HG03342 (cell line): Measurements from ENCODE around the gene ALDH1A2.
"Not testable (repeated sequence)": the region's sequence is repeated elsewhere in the genome, so short reads cannot be mapped to it uniquely, and the experiment has no call there.

Experiments
- ATAC-seq: cut with Tn5 transposase; IDR thresholded peaks from one replicate; pipeline ENCODE4 v1.9.1; 2021; ENCODE audit warnings: mild to moderate bottlenecking, moderate library complexity; ENCODE audit not compliant: unreplicated experiment

Gene ALDH1A2

DNA sequence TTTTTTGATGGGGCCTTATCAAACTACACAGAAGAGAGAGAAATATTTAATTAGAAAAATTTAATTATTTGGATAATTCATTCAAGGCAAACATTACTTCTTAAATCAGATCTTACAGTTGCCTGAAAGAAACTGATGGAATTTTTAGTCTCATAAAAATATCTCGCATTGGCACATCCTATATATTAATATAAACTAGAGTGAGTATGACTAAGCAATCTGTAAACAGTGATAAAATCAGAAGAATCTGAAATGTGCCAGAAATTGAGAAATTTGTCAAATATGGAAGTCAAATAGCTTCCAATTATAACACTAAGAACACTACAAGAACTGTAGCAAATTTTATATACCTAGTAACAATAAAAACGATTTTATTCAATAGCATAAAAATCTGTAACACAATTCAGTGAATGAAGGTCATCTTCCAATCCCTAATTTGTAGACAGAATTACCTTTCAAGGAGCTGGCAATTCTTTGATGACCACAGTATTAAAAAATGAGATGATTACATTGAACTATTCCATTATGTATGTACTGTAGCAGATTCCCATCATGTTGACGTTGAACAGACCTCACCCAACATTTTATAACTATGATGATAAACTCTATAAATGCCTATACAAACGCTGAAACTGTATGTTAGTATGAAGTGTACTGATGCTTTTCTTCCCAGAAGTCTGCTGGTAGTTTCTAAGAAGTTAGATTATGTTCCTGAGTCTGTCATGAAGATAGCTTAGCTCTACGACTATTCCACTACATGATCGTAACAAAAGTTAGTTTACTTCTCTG lies 63.0 kb downstream of the ALDH1A2 start:
- no peak for ATAC-seq

DNA sequence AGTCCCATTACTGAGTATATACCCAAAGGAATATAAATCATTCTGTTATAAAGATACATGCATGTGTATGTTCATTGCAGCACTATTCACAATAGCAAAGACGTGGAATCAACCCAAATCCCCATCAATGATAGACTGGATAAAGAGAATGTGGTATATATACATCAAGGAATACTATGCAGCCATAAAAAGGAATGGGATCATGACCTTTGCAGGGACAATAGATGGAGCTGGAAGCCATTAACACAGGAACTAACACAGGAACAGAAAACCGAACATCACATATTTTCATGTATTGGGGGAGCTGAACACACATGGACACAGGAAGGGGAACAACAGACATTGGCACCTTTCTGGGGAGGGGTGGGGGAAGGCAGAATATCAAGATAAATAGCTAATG lies 65.8 kb downstream of the ALDH1A2 start:
- ATAC-seq = not testable (repeated sequence)

DNA sequence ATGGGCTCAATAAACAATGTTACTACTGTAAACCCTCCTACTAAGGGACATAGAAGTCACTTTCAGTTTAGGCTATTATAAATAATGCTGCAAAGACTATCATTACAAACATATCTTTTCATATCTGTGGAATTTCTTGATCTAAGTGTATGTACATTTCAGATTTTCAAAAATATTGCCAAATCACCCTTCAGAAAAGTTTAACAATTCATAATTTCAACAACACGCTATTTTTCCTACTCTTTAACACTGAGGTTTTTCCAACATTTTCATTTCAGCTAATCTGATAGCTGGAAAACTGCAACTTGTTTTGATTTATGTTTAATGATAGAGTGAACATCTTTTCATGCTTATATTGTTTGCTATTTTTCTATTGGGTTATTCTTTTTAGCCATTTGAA lies 69.0 kb downstream of the ALDH1A2 start:
- ATAC-seq = no peak

DNA sequence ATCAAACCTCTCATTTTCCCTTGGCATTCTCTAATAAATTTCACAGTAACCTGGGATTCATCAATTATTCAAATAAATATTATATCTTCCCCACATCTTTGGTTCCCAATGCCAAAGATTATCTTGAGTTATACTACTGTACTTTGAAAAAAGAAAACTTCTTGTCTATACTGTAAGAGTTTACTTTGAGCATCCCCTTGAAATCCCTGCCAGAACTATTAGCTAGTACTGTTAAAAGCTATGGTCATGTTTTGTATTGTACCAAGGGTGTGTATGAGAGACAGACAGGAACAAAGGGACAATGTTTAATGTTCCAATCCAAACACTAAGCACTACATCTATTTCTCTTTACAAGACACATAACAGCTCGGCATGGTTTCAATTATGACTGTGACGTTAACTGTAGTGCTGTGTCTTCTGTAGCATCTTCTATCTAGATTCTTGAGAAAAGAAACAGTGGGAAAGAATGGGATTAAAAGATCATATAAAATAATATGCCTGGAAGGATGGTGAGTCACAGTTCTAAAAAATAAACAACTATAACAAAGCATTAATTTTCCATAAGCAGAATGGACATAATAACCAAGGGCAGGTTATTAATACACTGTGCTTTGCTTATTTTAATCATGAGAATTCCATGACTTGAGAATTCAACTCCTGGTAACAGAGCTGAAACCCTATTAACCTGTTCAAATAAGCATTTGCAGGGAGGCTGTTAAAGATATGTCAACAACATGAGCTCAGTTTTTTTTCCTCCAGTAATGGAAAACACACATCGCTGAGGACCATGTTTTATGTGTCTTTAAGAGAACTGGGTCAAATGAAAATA lies 71.1 kb downstream of the ALDH1A2 start:
- ATAC-seq = no peak

DNA sequence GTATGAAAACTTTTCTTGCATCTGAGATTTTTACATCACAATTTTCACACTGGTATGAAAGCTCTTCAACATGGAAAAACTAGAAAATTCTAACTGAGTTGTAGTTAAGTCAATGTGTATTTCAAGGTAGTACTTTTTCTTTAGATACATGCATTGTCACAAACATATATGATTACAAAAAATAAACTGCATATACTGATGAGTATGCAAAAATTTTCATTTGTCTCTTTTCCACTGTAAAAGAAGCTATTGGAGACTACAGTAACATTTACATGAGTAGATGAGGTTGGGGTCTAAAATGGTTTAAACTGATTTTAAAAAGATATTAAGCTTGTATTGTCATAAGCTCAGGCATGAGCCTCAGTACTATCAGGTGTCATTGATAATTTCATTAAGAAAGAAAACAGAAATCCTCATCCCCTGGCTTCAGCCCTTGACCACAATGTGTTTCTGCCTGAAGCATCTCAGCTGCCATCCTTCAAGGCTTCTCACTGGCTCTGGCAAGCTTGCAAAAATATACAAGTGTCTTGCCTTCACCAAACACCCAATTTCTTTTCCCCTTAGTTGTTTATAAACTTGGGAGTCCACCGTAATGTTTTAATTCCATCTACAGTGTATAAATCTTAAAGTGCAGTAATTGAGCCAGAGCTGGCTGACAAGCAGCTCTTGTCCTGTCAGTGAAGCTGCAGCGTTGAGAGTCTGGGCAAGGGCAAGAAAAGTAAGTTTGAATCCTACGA lies 71.9 kb downstream of the ALDH1A2 start:
- no peak for ATAC-seq

DNA sequence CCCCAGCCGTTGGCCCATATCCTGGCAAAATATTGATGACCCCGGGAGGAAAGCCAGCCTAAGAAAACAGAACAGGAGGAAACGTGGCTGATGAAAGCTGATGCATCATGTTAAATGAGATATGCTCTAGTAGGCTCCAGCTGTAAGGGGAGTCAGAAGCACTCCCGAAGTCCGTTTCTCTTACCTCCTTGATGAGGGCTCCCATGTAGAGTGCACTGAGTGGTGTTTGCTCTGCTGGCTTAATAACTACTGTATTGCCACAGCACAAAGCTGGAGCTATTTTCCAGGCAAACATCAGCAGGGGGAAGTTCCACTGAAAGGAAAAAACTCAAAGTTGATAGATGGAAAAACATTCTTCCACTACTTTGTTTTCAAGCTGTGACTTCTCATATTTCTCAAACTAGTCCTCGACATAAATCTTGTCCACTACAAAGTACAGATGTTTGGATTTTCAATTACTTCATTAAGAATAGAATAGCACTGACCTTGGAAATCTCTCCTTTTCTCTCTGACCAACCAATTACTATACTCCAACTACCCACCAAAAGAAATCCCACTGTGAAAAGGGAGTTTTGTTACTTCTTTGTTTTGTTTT lies 72.7 kb downstream of the ALDH1A2 start:
- ATAC-seq = no peak

DNA sequence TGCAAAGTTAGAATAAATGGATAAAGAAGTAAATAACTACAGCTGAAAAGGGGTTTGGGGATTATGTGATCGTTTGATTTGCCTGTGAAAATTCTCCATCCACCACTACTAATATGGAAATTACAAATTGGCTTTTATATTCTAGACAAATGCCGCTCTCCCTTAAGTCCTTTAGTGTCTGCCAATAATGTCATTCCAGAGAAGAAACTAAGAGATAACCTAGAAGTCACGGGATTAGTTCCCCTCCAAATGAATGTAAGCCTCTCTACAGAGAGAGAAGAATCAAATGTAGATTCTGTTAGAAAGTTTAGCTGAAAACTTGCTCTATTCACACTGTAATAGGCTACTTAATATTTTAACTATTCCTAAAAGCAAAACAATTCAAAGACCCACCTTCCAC lies 92.0 kb downstream of the ALDH1A2 start:
- ATAC-seq = no peak

DNA sequence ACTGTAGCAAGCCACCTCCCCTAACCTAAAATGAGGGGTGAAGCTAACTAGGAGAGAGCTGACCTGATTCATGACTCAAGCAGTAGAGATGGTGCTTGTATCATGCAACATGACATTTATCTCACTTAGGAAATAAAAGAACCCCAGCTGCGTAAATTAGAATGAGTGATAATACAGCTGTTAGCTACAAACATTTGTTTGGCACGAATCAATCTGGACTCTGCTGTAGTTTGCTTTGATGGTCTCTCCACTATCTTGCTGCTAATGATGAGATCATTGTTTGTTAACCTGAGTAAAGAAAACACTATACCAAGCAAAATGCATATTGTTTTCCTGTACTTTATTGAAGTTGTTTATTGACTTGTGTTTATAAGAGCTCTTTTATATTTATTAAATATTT lies 92.6 kb downstream of the ALDH1A2 start:
- no peak for ATAC-seq

DNA sequence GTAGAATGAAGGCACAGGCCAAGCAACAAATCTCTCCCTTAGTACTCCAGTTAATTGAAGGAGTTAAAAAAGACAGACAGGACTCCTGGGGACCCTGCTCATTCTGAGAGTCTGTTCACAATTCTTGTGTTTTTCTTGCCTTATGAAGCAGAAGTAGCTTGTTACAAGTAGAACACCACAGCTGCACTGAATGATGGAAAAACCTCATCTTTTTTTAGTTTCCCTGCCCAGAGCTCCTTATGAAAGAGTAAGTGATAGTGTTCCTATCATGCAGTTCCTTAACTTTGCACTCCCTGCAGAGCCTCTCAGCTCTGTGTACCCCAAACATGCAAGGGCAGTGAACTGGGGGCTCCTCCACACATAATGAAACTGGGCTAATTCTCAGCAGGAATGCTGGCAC lies 95.5 kb downstream of the ALDH1A2 start:
- no peak for ATAC-seq

DNA sequence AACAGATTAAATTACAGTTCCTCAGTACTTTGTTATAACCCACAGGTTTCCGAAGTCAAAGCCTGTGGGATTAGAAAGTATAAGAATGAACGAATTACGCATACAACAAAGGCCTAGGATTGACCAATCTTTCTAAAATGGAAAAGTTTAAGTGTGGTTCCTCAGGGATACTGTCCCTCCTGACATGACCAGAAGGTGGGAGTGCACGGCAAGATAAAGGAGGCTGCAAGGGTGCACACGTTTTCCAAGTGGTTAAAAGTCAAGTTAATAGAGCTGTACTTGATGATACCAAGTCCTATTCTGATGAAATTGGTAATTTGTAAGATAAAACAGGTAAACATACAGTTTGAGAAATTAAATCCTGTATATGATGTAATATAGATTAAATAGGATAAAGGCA lies 96.2 kb downstream of the ALDH1A2 start:
- no peak for ATAC-seq

DNA sequence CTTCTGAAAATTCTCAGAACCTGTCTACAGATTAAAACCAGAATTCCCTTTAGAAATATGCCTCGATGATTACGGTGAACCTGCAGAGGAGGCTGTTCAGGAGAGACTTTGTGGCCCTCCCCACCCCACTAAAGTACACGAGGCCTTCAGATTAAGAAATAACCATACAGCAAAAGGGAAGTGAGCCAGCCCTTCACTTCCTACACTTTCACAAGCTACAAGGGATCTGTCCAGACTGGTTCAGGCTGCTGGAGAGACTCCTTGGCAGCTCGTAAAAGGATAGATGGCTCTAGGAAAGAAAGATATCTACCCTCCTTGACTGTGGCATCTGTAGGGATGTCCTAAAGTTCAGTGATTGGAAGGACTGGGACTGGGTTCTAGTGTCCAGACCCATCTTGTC lies 102.6 kb downstream of the ALDH1A2 start:
- no peak for ATAC-seq

DNA sequence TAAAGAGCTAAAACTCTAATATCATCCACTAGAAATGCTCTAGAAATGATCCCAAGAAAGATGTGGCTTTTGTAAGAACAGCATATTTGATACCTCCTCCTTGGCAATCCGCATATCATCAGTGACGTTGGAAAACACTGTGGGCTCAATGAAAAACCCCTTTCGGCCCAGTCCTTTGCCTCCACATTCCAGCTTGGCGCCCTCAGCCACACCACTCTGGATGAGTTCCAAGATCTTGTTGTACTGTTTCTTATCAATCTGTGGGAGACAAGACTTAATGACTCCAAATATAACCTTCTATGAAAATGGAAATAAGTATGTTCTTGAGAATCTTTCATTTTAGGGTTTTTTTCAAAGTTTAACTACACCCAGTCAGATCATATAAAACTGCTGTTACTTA lies 103.6 kb downstream of the ALDH1A2 start:
- ATAC-seq = no peak

DNA sequence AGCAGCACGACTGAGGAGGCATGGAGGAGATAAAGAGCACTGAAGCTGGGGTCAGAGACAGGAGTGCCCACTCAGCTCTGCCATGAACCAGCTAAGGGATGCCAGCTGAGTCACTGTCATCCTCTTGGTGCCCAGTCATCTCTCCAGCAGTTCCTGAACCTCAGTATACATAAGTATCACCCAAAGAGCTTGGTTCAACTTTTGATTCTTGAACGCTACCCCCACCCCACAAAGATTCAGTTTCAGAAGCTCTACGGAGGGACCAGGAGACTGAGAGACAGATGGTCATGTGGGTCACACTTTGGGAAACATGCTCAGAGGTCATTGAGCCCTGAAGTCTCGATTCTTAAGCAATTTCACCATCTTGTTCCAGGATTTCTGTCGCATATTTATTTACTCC lies 108.4 kb downstream of the ALDH1A2 start:
- no peak for ATAC-seq

DNA sequence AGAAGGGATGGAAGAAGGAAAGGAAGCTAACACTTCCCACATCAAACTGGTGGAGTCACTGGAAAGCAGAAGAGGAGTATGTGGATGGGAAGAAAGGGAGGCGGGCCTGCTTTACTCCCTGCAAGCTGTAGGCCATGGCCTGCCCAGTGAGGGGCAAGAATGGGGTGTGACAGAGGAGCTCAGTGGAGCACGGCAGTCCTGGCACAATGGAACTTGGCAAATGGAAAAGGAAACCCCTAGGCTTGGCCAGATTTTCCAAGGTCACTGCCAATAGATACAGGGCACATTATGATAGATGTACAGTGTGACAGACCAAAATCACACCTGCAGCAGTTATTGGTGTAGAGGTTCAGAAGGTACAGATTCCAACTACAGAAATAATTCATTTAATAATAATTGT lies 111.6 kb downstream of the ALDH1A2 start:
- no peak for ATAC-seq

DNA sequence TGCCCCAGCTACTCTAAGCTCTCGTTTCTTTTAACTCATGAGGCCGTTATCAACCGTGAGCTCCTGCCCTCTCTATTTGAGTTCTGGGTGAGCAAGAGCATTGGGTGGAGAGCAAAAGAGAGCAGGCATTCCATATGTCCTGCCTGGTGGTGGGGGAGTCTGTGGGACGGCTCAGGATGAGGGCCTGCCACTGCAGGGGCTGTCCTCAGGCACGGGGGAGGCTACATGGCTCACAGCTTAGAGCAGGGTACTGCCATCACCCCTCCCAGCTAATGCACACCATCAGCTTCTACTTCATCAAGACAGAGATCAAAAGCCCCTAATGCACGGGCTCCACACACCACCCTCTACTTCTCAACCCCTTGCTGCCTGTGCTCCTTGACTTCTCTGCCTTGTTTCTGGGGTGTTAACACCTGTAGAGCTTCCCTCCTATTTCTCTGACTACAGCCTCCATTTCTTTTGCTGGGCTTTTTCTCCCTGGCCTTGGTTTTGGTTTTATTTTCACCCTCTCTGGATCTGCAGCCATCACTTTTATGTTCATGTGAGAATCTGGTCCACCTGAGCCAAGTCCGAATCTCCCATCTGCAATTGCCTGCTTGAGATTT lies 114.1 kb downstream of the ALDH1A2 start:
- ATAC-seq = no peak

DNA sequence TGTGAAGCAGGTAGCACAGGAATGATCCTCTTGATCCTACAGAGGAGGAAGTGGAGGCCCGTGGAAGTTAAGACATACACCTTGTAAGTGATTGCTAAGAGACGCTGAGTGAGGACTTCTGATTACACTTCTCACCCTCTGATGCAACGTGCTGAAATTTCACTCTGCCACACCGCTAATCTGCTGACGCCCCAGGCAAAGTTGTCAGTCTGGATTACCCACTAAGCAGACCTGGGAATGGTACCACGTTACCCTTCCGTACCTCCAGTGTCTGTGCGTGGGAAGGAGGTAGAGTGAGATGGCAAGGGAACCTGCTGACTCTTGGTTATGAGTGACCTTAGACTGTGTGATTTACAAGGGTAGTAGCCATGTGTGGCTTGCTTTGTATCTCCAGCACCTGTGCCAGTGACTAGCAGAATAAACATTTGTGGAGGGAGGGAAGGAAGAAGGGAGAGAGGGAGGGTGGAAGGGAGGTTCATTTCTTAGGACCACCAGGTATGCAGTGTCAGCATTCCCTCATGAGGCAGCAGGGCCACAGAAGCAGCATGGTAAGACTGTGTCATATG lies 115.0 kb downstream of the ALDH1A2 start:
- no peak for ATAC-seq

DNA sequence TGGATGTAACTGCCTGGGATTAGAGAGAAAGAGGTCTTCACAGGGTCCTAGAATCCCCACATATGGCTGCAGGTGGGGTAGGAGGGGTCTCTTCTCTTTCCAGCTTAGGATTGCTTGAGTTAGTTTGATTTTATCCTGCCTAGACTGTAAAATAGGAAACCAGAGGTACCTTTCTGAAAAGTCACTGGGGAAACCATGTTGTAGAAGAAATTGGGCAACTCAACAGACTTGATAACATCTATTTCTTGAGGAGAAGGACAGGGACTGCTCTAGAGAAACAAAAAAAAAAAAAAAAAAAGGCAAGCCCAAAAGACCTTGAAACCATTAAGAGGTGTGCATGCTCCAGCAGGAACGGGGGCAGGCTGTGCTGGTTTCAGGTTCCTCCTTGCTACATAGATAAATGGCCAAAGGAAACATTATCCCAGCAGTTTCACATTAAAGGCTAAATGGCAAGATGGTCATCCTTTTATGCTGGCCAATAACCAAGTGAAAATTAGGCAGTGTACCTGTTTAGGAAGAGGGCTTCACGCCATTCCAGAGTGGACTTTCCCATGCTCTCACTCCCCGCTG lies 116.1 kb downstream of the ALDH1A2 start:
- no peak for ATAC-seq

DNA sequence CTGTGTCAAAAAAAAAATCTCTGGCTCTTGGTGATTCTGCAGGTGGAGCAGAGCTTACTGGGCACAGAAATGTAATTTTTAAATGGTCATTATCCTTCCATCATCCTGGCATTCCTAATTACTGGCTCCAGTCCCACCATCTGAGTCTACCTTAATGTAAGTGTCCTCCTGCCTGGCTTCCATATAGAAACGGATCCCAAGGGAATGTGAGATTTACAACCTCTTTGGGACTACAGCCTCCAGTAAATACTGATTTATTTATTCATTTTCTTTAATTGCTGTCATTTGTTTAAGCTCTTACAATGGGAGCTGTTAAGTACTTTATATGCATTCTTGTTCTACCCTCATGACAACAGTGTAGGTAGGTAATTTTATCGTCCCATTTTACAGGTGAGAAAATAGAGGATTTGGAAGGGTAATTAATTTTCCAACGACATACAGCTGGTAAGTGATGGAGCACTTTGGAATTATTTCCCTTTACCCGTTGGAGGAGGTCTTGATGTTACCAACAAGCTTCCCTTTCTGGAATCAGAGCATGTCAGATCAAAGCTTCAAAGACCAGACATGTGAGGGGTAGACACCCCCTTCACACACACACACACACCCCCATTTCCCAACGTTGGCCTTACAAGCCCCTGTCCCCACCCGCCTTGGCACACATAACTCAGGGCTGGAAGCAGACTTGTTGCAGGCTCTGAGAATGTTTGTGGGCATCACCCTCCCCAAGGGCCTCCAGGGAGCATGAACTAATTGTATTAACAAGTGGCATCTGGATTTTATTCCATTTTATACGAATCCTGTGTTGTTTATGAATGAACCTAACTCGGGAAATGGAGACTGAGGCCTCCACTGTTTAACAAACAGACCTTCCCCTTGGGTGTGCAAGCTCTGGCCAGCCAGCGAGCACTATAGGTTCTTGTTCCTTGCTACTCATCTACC lies 116.9 kb downstream of the ALDH1A2 start:
- no peak for ATAC-seq

DNA sequence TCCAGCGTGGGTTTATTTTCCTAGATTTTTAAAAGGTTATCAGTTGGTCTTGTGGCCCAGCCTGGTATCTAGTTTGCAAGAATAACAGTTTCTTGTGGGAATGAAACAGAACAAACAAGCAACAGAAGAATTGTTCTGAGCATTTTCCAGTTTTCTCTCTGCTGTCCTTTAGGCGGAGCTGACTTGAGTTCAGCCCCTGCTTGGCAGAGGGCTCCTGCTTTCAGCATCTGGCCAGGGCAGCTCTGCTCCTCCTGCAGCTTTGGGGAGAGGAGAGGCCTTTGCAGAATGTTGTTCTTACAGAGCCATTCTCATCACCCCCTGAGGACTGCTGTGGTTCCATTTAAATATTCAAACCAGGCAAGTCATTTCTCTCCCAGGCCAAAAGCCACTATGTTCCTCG lies 117.7 kb downstream of the ALDH1A2 start:
- no peak for ATAC-seq
